GM12878 (cell line): Measurements from ENCODE around the gene RAD54L2. TPM values are rescaled to one million over a fixed set of nuclear protein-coding genes. Genes with fewer than 3 reads are reported as not detected.

Source experiments
- ATF3 ChIP-seq: IDR thresholded peaks from 2 replicates; pipeline ENCODE4 v1.6.1; 2011; ENCODE audit warnings: low read depth, mild to moderate bottlenecking, low read length, moderate library complexity, borderline replicate concordance; ENCODE audit errors: extremely low read depth
- CHD2 ChIP-seq: IDR thresholded peaks from 2 replicates; pipeline ENCODE4 v1.6.1; 2011; ENCODE audit warnings: low read depth, low read length, improper control_type of control experiment, borderline replicate concordance
- E4F1 ChIP-seq: fragments of 450-650 bp; IDR thresholded peaks from 2 replicates; pipeline ENCODE4 v1.6.1; 2018; ENCODE audit warnings: borderline replicate concordance, mild to moderate bottlenecking; ENCODE audit not compliant: partially characterized antibody
- EP300 ChIP-seq, 2 experiments: fragments of 150-350 bp in 1 of 2; IDR thresholded peaks; 2 replicates each; pipeline ENCODE4 v1.6.1; 2011 to 2012; ENCODE audit warnings: low read depth in 2 of 2, low read length in 2 of 2, borderline replicate concordance in 1 of 2, improper control_type of control experiment in 1 of 2, inconsistent platforms in 1 of 2; ENCODE audit not compliant: control insufficient read depth in 1 of 2
- KDM1A ChIP-seq: fragments of 200-600 bp; sonication (generic); IDR thresholded peaks from 2 replicates; pipeline ENCODE4 v1.6.1; 2016; ENCODE audit warnings: borderline replicate concordance
- NR2C1 ChIP-seq: fragments of 450-650 bp; IDR thresholded peaks from 2 replicates; pipeline ENCODE4 v1.6.1; 2017; ENCODE audit warnings: antibody characterized with exemption, mild to moderate bottlenecking, moderate library complexity
- NR2C2 ChIP-seq: IDR thresholded peaks from 2 replicates; pipeline ENCODE4 v1.6.1; 2011; ENCODE audit warnings: borderline replicate concordance, low read depth; ENCODE audit not compliant: control insufficient read depth, insufficient read length
- RAD51 ChIP-seq: fragments of 450-650 bp; IDR thresholded peaks from 2 replicates; pipeline ENCODE4 v1.6.1; 2016; ENCODE audit warnings: moderate library complexity, mild to moderate bottlenecking, inconsistent platforms
- RCOR1 ChIP-seq: conservative IDR thresholded peaks from 2 replicates; pipeline ENCODE4 v1.6.1; 2012; ENCODE audit warnings: low read depth, low read length, improper control_type of control experiment
- RELA ChIP-seq: fragments of 450-650 bp; IDR thresholded peaks from 2 replicates; pipeline ENCODE4 v1.8.0; 2014; ENCODE audit warnings: borderline replicate concordance; ENCODE audit not compliant: partially characterized antibody
- RELB ChIP-seq: fragments of 450-650 bp; IDR thresholded peaks from 2 replicates; pipeline ENCODE4 v1.6.1; 2017; ENCODE audit warnings: low read depth, mild to moderate bottlenecking, moderate library complexity
- RFX5 ChIP-seq: IDR thresholded peaks from 2 replicates; pipeline ENCODE4 v1.6.1; 2011; ENCODE audit warnings: low read depth, low read length, improper control_type of control experiment
- SUZ12 ChIP-seq: fragments of 200-600 bp; sonication (generic); IDR thresholded peaks from one replicate; pipeline ENCODE4 v1.6.1; 2018; ENCODE audit warnings: antibody characterized with exemption, mild to moderate bottlenecking; ENCODE audit not compliant: unreplicated experiment
- TCF12 ChIP-seq: IDR thresholded peaks from 2 replicates; pipeline ENCODE4 v1.6.1; 2011; ENCODE audit warnings: low read depth, mild to moderate bottlenecking, low read length
- USF1 ChIP-seq: IDR thresholded peaks from 2 replicates; pipeline ENCODE4 v1.6.1; 2011; ENCODE audit warnings: borderline replicate concordance, low read depth, mild to moderate bottlenecking, moderate library complexity, mixed read lengths, low read length; ENCODE audit not compliant: insufficient read depth; ENCODE audit errors: extremely low read length
- ZBTB11 ChIP-seq: fragments of 450-650 bp; formaldehyde crosslinking; IDR thresholded peaks from 2 replicates; pipeline ENCODE4 v1.5.0; 2022; ENCODE audit warnings: mild to moderate bottlenecking, missing genetic modification characterization
- ZNF274 ChIP-seq: IDR thresholded peaks from one replicate; pipeline ENCODE4 v1.8.0; 2011; ENCODE audit not compliant: insufficient read length, insufficient read depth
- ZNF384 ChIP-seq: IDR thresholded peaks from 2 replicates; pipeline ENCODE4 v1.6.1; 2012; ENCODE audit warnings: low read depth, mild to moderate bottlenecking, low read length, improper control_type of control experiment, borderline replicate concordance
- polyA plus RNA-seq, 11 experiments: library from polyadenylated mRNA; depleted of rRNA in 4 of 11; unstranded in 6 of 11; stranded (reverse) in 5 of 11; fragments of >200 nt; fragmentation: Nextera tagmentation in 4 of 11; fragmentation: Illumina TruSeq in 1 of 11; extraction: Ambion mirVana in 4 of 11; extraction: Trizol in 1 of 11; gene quantifications; 1 replicate in 1 of 11; 2 replicates in 10 of 11; pipeline versions ENCODE4 v1.2.1 to v1.2.3, GENCODE V29; 2011 to 2016; ENCODE audit warnings: inconsistent platforms in 2 of 11, missing spikeins in 2 of 11, low read depth in 1 of 11
- total RNA-seq, 4 experiments: library from RNA; depleted of rRNA in 3 of 4; stranded (reverse); fragments of >200 nt in 3 of 4; fragmentation: Illumina TruSeq in 1 of 4; extraction: Trizol in 1 of 4; gene quantifications; 2 replicates each; pipeline versions ENCODE4 v1.2.1 to v1.2.3, GENCODE V29; 2013 to 2021

RAD54L2 gene
- total and polyA plus RNA-seq, 10 of the 15 experiments (the other 5 are each of a cell fraction or from before 2014, with no cell fraction given): 2.2 to 23.8 (median 11.1) TPM

- TF ChIP-seq RELB: peak; percentile 88; the same call in 1 of the 2 replicates
- TF ChIP-seq E4F1: peak; percentile 37
- no peak for TF ChIP-seq ATF3
- TF ChIP-seq KDM1A: no peak
- no peak for TF ChIP-seq RFX5
- no peak for TF ChIP-seq EP300 (IDR thresholded peaks at IDR 0.05; ENCODE audit: borderline replicate concordance in 1 of 2, control insufficient read depth in 1 of 2, low read depth in 2 of 2, low read length in 2 of 2)
- no peak; the same call in 1 of the 2 replicates for TF ChIP-seq ZNF384
- no peak for TF ChIP-seq ZNF274
- peak; percentile 73; the same call in 1 of the 2 replicates for TF ChIP-seq RAD51
- no peak; the same call in 1 of the 2 replicates for TF ChIP-seq CHD2
- no peak for TF ChIP-seq NR2C1
- no peak for TF ChIP-seq ZBTB11 (CRISPR knock-in tag)
- no peak for TF ChIP-seq TCF12
- no peak for TF ChIP-seq RCOR1
- no peak for TF ChIP-seq RELA
- TF ChIP-seq NR2C2: no peak
- TF ChIP-seq USF1: peak; percentile 35
- TF ChIP-seq SUZ12: no peak
Observed at GRCh38 chr3:51498876-51499738, 39.4 kb upstream of the RAD54L2 start (continued).
